K562 (cell line): ENCODE data around the gene GALK2. TPM values are rescaled to one million over a fixed set of nuclear protein-coding genes. Genes with fewer than 3 reads are reported as not detected.

ENCODE experiments used
- ATAC-seq: fragments of 200-7000 bp; cut with Tn5 transposase; 3 replicates; pipeline ENCODE4 v1.9.1; 2020; ENCODE audit warnings: moderate library complexity
- BruUV-seq: library from RNA; stranded (reverse); fragments of 400-500 nt; replicated peaks from 2 replicates; lab custom pipeline; 2021; lab: Mats Ljungman, UMichigan
- CTCF ChIA-PET: fragments of 300-600 bp; formaldehyde crosslinking; extraction: SDS; loops from one replicate; lab custom pipeline; 2021; ENCODE audit warnings: low intra/inter-chr PET ratio; lab: Yijun Ruan, JAX
- POLR2A ChIA-PET: fragments of 300-600, 350-650 bp; sonication (Branson Sonifier 250); formaldehyde crosslinking; extraction: SDS; loops from one replicate; lab custom pipeline; 2021; ENCODE audit warnings: antibody characterized with exemption, inconsistent platforms; lab: Yijun Ruan, JAX
- DNase-seq, 4 experiments: peaks; one replicate each; pipeline versions ENCODE4 v3.0.0 to v3.0.0-alpha.2; 2011 to 2018; ENCODE audit warnings: low spot score in 3 of 4, mixed read lengths in 3 of 4; ENCODE audit errors: extremely low read depth in 1 of 4
- FAIRE-seq: peaks from 2 replicates; lab custom pipeline; 2011; peaks lifted over from hg19 to GRCh38; lab: Jason Lieb, UNC
- H2AFZ ChIP-seq: 2 replicates; pipeline ENCODE4 v1.6.0; 2011; ENCODE audit warnings: low read depth, low read length, control low read depth, inconsistent platforms
- H3K27ac ChIP-seq: fragments of 200-600 bp; 3 replicates; pipeline ENCODE4 v1.8.0; 2011; ENCODE audit warnings: low read depth, mild to moderate bottlenecking, control low read depth, inconsistent platforms, low read length, moderate library complexity, mixed read lengths; ENCODE audit errors: extremely low read depth
- H3K27me3 ChIP-seq, 2 experiments: fragments of 300-600 bp in 1 of 2; 2 replicates in 1 of 2; 3 replicates in 1 of 2; pipeline versions ENCODE4 v1.6.0 to v1.8.0; 2011; ENCODE audit warnings: inconsistent platforms in 2 of 2, low read length in 2 of 2, mild to moderate bottlenecking in 1 of 2, mixed read lengths in 1 of 2, moderate library complexity in 1 of 2; ENCODE audit not compliant: control insufficient read depth in 2 of 2, insufficient read depth in 2 of 2
- H3K36me3 ChIP-seq: fragments of 300-600 bp; 3 replicates; pipeline ENCODE4 v1.8.0; 2011; ENCODE audit warnings: mild to moderate bottlenecking, low read length, inconsistent platforms; ENCODE audit not compliant: control insufficient read depth, insufficient read depth
- H3K4me1 ChIP-seq, 2 experiments: fragments of 200-600 bp in 1 of 2; replicated peaks in 1 of 2; 2 replicates in 1 of 2; 3 replicates in 1 of 2; pipeline versions ENCODE4 v1.5.1 to v1.8.0; 2011; ENCODE audit warnings: inconsistent platforms in 2 of 2, low read length in 2 of 2, mild to moderate bottlenecking in 1 of 2, mixed read lengths in 1 of 2, moderate library complexity in 1 of 2; ENCODE audit not compliant: control insufficient read depth in 2 of 2, insufficient read depth in 2 of 2
- H3K4me2 ChIP-seq: 2 replicates; pipeline ENCODE4 v1.6.1; 2011; ENCODE audit warnings: low read length, control low read depth, inconsistent platforms, mixed read lengths; ENCODE audit not compliant: insufficient read depth
- H3K4me3 ChIP-seq: fragments of 200-600 bp; sonication (generic), shearing (Covaris generic); 2 replicates; pipeline ENCODE4 v1.5.1; 2016; ENCODE audit warnings: control low read depth, inconsistent platforms
- H3K79me2 ChIP-seq: fragments of 200-600 bp; 3 replicates; pipeline ENCODE4 v1.8.0; 2011; ENCODE audit warnings: low read length, inconsistent platforms; ENCODE audit not compliant: control insufficient read depth, insufficient read depth
- H3K9ac ChIP-seq, 2 experiments: 2 replicates each; pipeline versions ENCODE4 v1.6.0 to v1.6.1; 2011; ENCODE audit warnings: low read depth in 2 of 2, low read length in 2 of 2, control low read depth in 1 of 2, inconsistent platforms in 1 of 2, mild to moderate bottlenecking in 1 of 2, mixed read lengths in 1 of 2; ENCODE audit not compliant: insufficient read depth in 1 of 2
- H3K9me1 ChIP-seq: one replicate; pipeline ENCODE4 v1.6.0; 2011; ENCODE audit warnings: inconsistent platforms, mild to moderate bottlenecking, low read length, moderate library complexity; ENCODE audit not compliant: control insufficient read depth, insufficient read depth
- H3K9me3 ChIP-seq: replicated peaks from 2 replicates; pipeline ENCODE4 v1.5.1; 2011; ENCODE audit warnings: low read depth, low read length, inconsistent platforms; ENCODE audit not compliant: control insufficient read depth, insufficient read depth
- H4K20me1 ChIP-seq: replicated peaks from 2 replicates; pipeline ENCODE4 v1.6.1; 2011; ENCODE audit warnings: low read length, inconsistent platforms, mixed read lengths; ENCODE audit not compliant: control insufficient read depth, insufficient read depth
- BHLHE40 ChIP-seq: IDR thresholded peaks from 2 replicates; pipeline ENCODE4 v1.6.1; 2011; ENCODE audit warnings: low read length, improper control_type of control experiment
- CSDE1 ChIP-seq, 2 experiments: fragments of 450-650 bp; IDR thresholded peaks; 2 replicates each; pipeline ENCODE4 v1.6.1; 2016; ENCODE audit warnings: mild to moderate bottlenecking in 1 of 2
- CTCF ChIP-seq, 3 experiments: IDR thresholded peaks in 2 of 3; conservative IDR thresholded peaks in 1 of 3; 2 replicates each; pipeline ENCODE4 v1.5.1; 2011 to 2012; ENCODE audit warnings: low read length in 3 of 3, mild to moderate bottlenecking in 3 of 3, control low read depth in 2 of 3, improper control_type of control experiment in 1 of 3, inconsistent platforms in 1 of 3, low read depth in 1 of 3, mixed read lengths in 1 of 3, moderate library complexity in 1 of 3; ENCODE audit not compliant: insufficient read depth in 2 of 3
- DDX20 ChIP-seq: fragments of 450-650 bp; IDR thresholded peaks from 2 replicates; pipeline ENCODE4 v1.6.1; 2016; ENCODE audit warnings: missing genetic modification characterization, low read depth, mild to moderate bottlenecking, missing compliant biosample characterization, moderate library complexity
- JUND ChIP-seq, 2 experiments: IDR thresholded peaks; 2 replicates in 1 of 2; 3 replicates in 1 of 2; pipeline ENCODE4 v1.6.1; 2011; ENCODE audit warnings: borderline replicate concordance in 2 of 2, low read depth in 2 of 2, low read length in 2 of 2, improper control_type of control experiment in 1 of 2, missing biosample characterization in 1 of 2, missing genetic modification characterization in 1 of 2, missing genetic modification reagents in 1 of 2
- NRF1 ChIP-seq, 2 experiments: fragments of 450-650 bp; IDR thresholded peaks in 1 of 2; conservative IDR thresholded peaks in 1 of 2; 2 replicates each; pipeline ENCODE4 v1.6.1; 2014; ENCODE audit warnings: mild to moderate bottlenecking in 2 of 2
- PHTF2 ChIP-seq: fragments of 250-450 bp; sonication (Bioruptor Pico); IDR thresholded peaks from 2 replicates; pipeline ENCODE4 v1.5.0; 2021; ENCODE audit warnings: mild to moderate bottlenecking
- SIN3A ChIP-seq, 2 experiments: fragments of 150-350 bp in 1 of 2; IDR thresholded peaks; 2 replicates each; pipeline ENCODE4 v1.6.1; 2011 to 2016; ENCODE audit warnings: borderline replicate concordance in 2 of 2, low read depth in 2 of 2, low read length in 2 of 2, mild to moderate bottlenecking in 2 of 2, moderate library complexity in 2 of 2; ENCODE audit not compliant: control insufficient read depth in 1 of 2
- WGBS: fragments of 100-300 bp; shearing (Covaris generic); methylation state at CpG from one replicate; pipeline ENCODE4 v1.1.6; 2016; ENCODE audit warnings: low coverage, mixed read lengths; ENCODE audit not compliant: insufficient coverage; ENCODE audit errors: missing lambda C conversion rate; 5-methylcytosine and 5-hydroxymethylcytosine counted together
- in situ Hi-C: fragments of 300-500 bp; cut with MboI; formaldehyde crosslinking; loops from 4 replicates; pipeline ENCODE4 v1.15.0; 2018; ENCODE audit warnings: inconsistent platforms, mixed read lengths
- intact Hi-C: fragments of 100-400 bp; cut with micrococcal nuclease; formaldehyde crosslinking; loops from 2 replicates; pipeline ENCODE4 v1.14.2; 2022
- polyA plus RNA-seq, 8 experiments: library from polyadenylated mRNA; depleted of rRNA in 4 of 8; stranded (reverse) in 5 of 8; unstranded in 3 of 8; fragments of >200 nt; fragmentation: Nextera tagmentation in 2 of 8; fragmentation: Illumina TruSeq in 1 of 8; extraction: Ambion mirVana in 2 of 8; extraction: Trizol in 1 of 8; gene quantifications; 2 replicates each; pipeline versions ENCODE4 v1.2.1 to v1.2.3, GENCODE V29; 2011 to 2014; ENCODE audit warnings: inconsistent platforms in 1 of 8, missing spikeins in 1 of 8
- total RNA-seq, 7 experiments: library from RNA; depleted of rRNA in 6 of 7; stranded (reverse); fragments of >200 nt in 6 of 7; fragmentation: Illumina TruSeq in 2 of 7; extraction: Trizol in 2 of 7; gene quantifications; 2 replicates each; pipeline versions ENCODE4 v1.2.1 to v1.2.3, GENCODE V29; 2011 to 2021; ENCODE audit warnings: low replicate concordance in 1 of 7

Gene GALK2
- total and polyA plus RNA-seq, 9 of the 15 experiments (the other 6 are each of a cell fraction or from before 2014, with no cell fraction given): 32.8 to 82.0 (median 54.4) TPM

DNA sequence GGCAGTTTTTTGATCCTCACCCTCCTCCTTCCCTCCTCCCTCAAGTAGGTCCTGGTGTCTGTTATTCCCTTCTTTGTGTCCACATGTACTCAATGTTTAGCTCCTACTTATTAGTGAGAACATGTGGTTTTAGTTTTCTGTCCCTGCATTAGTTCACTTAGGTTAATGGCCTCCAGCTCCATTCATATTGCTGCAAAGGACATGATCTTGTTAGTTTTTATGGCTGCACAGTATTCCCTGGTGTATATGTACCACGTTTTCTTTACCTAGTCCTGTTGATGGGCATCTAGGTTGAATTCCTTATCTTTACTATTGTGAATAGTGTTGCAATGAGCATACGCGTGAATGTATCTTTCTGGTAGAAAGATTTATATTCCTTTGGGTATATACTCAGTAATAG lies 191.3 kb downstream of the GALK2 start (continued):
- TF ChIP-seq PHTF2 (CRISPR knock-in tag): no peak

DNA sequence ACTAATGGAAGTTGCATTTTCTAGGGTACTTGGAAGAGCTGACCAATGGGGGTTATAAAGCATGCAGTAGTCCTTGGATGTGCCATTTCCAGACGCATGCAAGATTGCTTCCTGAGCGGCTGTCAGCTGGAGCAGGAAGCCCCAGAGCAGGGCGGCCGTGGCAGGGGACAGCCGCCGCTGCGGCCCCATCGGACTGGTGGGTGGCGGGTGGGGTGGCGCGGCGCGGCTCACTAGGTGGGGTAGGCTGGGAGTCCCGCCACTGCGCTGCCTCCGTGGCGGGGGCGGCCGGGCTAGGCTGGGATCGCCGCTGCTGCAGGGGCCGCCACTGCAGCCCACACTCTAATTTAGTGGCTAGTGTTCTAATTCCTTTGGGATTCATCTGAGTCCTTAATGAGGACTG lies 196.4 kb downstream of the GALK2 start:
- TF ChIP-seq DDX20 (tag) (no peak), BHLHE40 (no peak), CTCF (IDR thresholded peaks at IDR 0.05 in 2 of 3, conservative IDR thresholded peaks at IDR 0.05 in 1 of 3; ENCODE audit: insufficient read depth in 2 of 3, low read depth in 1 of 3, low read length in 3 of 3) (no peak), SIN3A (IDR thresholded peaks at IDR 0.05; ENCODE audit: borderline replicate concordance in 2 of 2, control insufficient read depth in 1 of 2, low read depth in 2 of 2, low read length in 2 of 2) (no peak), CSDE1 (IDR thresholded peaks at IDR 0.05) (no peak), JUND (IDR thresholded peaks at IDR 0.05; ENCODE audit: borderline replicate concordance, low read depth, low read length) (no peak), JUND (tag; IDR thresholded peaks at IDR 0.05; ENCODE audit: borderline replicate concordance, low read depth, low read length) (no peak), NRF1 (conservative IDR thresholded peaks at IDR 0.05 in 1 of 2, IDR thresholded peaks at IDR 0.05 in 1 of 2) (no peak)
- Histone ChIP-seq H3K4me1 (peaks cover 0 to 4% of the 10 kb centered on the region in 2 experiments; a peak in 2 of 5 replicates), H3K27ac (no peak overlapping the region), H3K27me3 (no peaks in the 10 kb centered on the region; a peak in 1 of 5 replicates), H3K4me2 (no peak overlapping the region), H3K36me3 (no peaks in the 10 kb centered on the region), H3K9me1 (no peaks in the 10 kb centered on the region), H3K79me2 (no peaks in the 10 kb centered on the region), H3K4me3 (no peak overlapping the region), H4K20me1 (no peaks in the 10 kb centered on the region), H3K9me3 (no peaks in the 10 kb centered on the region), H2AFZ (no peak overlapping the region), H3K9ac (no peak overlapping the region; a peak in 1 of 4 replicates)
- ATAC-seq: peak; percentile 36; the same call in 1 of the 3 replicates
- DNase-seq: no peak
- WGBS: 28% methylated on average over 22 of the region's 22 CpGs
- BruUV-seq: no TSS peak
- in situ Hi-C loops: no loop called here
- FAIRE-seq: no peak
- ChIA-PET CTCF (no interaction called here), POLR2A (no interaction called here)
- intact Hi-C loops: no loop called here
